Body of pancreas (tissue), 4 donors: ENCODE data around the gene IL20.

Experiments
- CTCF ChIP-seq, 7 experiments: fragments of 450-650 bp in 4 of 7; fragments of 200-600 bp in 3 of 7; sonication (generic) in 3 of 7; IDR thresholded peaks; one replicate each; pipeline ENCODE4 v1.5.1; 2016 to 2019; ENCODE audit warnings: antibody characterized with exemption in 7 of 7
- POLR2A ChIP-seq, 3 donors: fragments of 450-650 bp; IDR thresholded peaks; one replicate each; pipeline ENCODE4 v1.6.1; 2016; ENCODE audit warnings: antibody characterized with exemption in 3 of 3, mild to moderate bottlenecking in 2 of 3

- TF ChIP-seq CTCF (IDR thresholded peaks at IDR 0.05) = no peak
- no peak for TF ChIP-seq POLR2A (IDR thresholded peaks at IDR 0.05)
Measured at GRCh38 chr1:206903687-206904086, 38.3 kb downstream of the IL20 start.
